HepG2 (cell line): ENCODE results near the gene PLEKHD1. TPM values are rescaled to one million over a fixed set of nuclear protein-coding genes. Genes with fewer than 3 reads are reported as not detected.

Experiments
- ATAC-seq: fragments of 200-7000 bp; cut with Tn5 transposase; 3 replicates; pipeline ENCODE4 v1.9.1; 2020; ENCODE audit warnings: mild to moderate bottlenecking, moderate library complexity
- BruUV-seq: library from RNA; stranded (reverse); fragments of 400-500 nt; replicated peaks from 2 replicates; lab custom pipeline; 2021; lab: Mats Ljungman, UMichigan
- CTCF ChIA-PET: fragments of 300-600 bp; formaldehyde crosslinking; extraction: SDS; loops from one replicate; lab custom pipeline; 2021; ENCODE audit warnings: low total read pairs, inconsistent platforms, low intra/inter-chr PET ratio; lab: Yijun Ruan, JAX
- POLR2A ChIA-PET: fragments of 350-600 bp; sonication (Branson Sonifier 250); formaldehyde crosslinking; loops from one replicate; lab custom pipeline; 2020; ENCODE audit warnings: antibody characterized with exemption, inconsistent platforms; lab: Yijun Ruan, JAX
- DNase-seq: peaks from one replicate; pipeline ENCODE4 v3.0.0-alpha.2; 2015; ENCODE audit warnings: low spot score
- FAIRE-seq: peaks from 3 replicates; lab custom pipeline; 2011; peaks lifted over from hg19 to GRCh38; lab: Jason Lieb, UNC
- H2AFZ ChIP-seq: one replicate; pipeline ENCODE4 v1.6.1; 2011; ENCODE audit warnings: low read length, inconsistent platforms
- H3K27ac ChIP-seq: fragments of 300-600 bp; 3 replicates; pipeline ENCODE4 v1.8.0; 2011; ENCODE audit warnings: mixed run types, mild to moderate bottlenecking, mixed read lengths, low read length, inconsistent platforms; ENCODE audit not compliant: insufficient read depth; ENCODE audit errors: extremely low read length
- H3K27me3 ChIP-seq, 2 experiments: fragments of 200-600 bp in 1 of 2; 2 replicates in 1 of 2; 3 replicates in 1 of 2; pipeline versions ENCODE4 v1.6.0 to v1.8.0; 2011; ENCODE audit warnings: low read length in 2 of 2, mild to moderate bottlenecking in 2 of 2, moderate library complexity in 2 of 2, inconsistent platforms in 1 of 2; ENCODE audit not compliant: insufficient read depth in 2 of 2, control insufficient read depth in 1 of 2
- H3K36me3 ChIP-seq, 2 experiments: fragments of 200-600 bp in 1 of 2; replicated peaks in 1 of 2; 2 replicates in 1 of 2; 3 replicates in 1 of 2; pipeline versions ENCODE4 v1.5.1 to v1.8.0; 2011; ENCODE audit warnings: low read length in 2 of 2, inconsistent platforms in 1 of 2; ENCODE audit not compliant: insufficient read depth in 2 of 2, control insufficient read depth in 1 of 2
- H3K4me1 ChIP-seq: 2 replicates; pipeline ENCODE4 v1.5.1; 2012; ENCODE audit warnings: low read length, inconsistent platforms; ENCODE audit not compliant: insufficient read depth
- H3K4me2 ChIP-seq: 2 replicates; pipeline ENCODE4 v1.6.0; 2011; ENCODE audit warnings: low read depth, low read length, inconsistent platforms
- H3K4me3 ChIP-seq, 3 experiments: fragments of 200-600 bp in 1 of 3; sonication (generic), shearing (Covaris generic) in 1 of 3; replicated peaks in 1 of 3; 2 replicates each; pipeline ENCODE4 v1.5.1; 2011 to 2016; ENCODE audit warnings: low read length in 3 of 3, inconsistent platforms in 2 of 3, low read depth in 2 of 3, mild to moderate bottlenecking in 2 of 3, control low read depth in 1 of 3, mixed read lengths in 1 of 3; ENCODE audit not compliant: insufficient read depth in 1 of 3
- H3K79me2 ChIP-seq: one replicate; pipeline ENCODE4 v1.6.1; 2011; ENCODE audit warnings: low read length, inconsistent platforms; ENCODE audit not compliant: insufficient read depth
- H3K9ac ChIP-seq: 2 replicates; pipeline ENCODE4 v1.6.0; 2011; ENCODE audit warnings: mild to moderate bottlenecking, low read depth, low read length, inconsistent platforms; ENCODE audit not compliant: insufficient read depth
- H3K9me3 ChIP-seq: 2 replicates; pipeline ENCODE4 v1.5.1; 2012; ENCODE audit warnings: mild to moderate bottlenecking, low read length
- H4K20me1 ChIP-seq: 2 replicates; pipeline ENCODE4 v1.6.0; 2011; ENCODE audit warnings: inconsistent platforms, mild to moderate bottlenecking, low read length, moderate library complexity; ENCODE audit not compliant: insufficient read depth
- BRCA1 ChIP-seq: sonication (generic); formaldehyde crosslinking; IDR thresholded peaks from 2 replicates; pipeline ENCODE4 v1.4.0; 2020; ENCODE audit warnings: missing genetic modification reagents
- ELF3 ChIP-seq: IDR thresholded peaks from 2 replicates; pipeline ENCODE4 v1.6.1; 2016; ENCODE audit warnings: missing genetic modification reagents, missing compliant biosample characterization
- FOXC1 ChIP-seq: sonication (generic); formaldehyde crosslinking; IDR thresholded peaks from 2 replicates; pipeline ENCODE4 v1.8.0; 2022; ENCODE audit warnings: mild to moderate bottlenecking, missing genetic modification reagents, borderline replicate concordance
- PLRG1 ChIP-seq: fragments of 450-650 bp; conservative IDR thresholded peaks from 2 replicates; pipeline ENCODE4 v1.6.1; 2016
- ZNF530 ChIP-seq: sonication (generic); formaldehyde crosslinking; IDR thresholded peaks from 2 replicates; pipeline ENCODE4 v1.5.0; 2020; ENCODE audit warnings: low read depth, mild to moderate bottlenecking, missing genetic modification reagents
- ZNF570 ChIP-seq: sonication (generic); formaldehyde crosslinking; IDR thresholded peaks from 2 replicates; pipeline ENCODE4 v1.4.0; 2020; ENCODE audit warnings: mild to moderate bottlenecking, missing genetic modification reagents, borderline replicate concordance
- ZNF713 ChIP-seq: sonication (generic); formaldehyde crosslinking; IDR thresholded peaks from 2 replicates; pipeline ENCODE4 v1.4.0; 2020; ENCODE audit warnings: mild to moderate bottlenecking, missing genetic modification reagents
- WGBS: methylation state at CpG from one replicate; pipeline ENCODE4 v1.1.6; 2017; ENCODE audit warnings: low lambda C conversion rate; 5-methylcytosine and 5-hydroxymethylcytosine counted together
- in situ Hi-C: cut with HindIII; loops from 2 replicates; pipeline ENCODE4 v1.10.0; 2017; ENCODE audit warnings: low pct_unique_long_range_greater_than_20kb; ENCODE audit not compliant: extremely low pct_ligation_motif_present
- intact Hi-C: fragments of 100-400 bp; cut with micrococcal nuclease; formaldehyde crosslinking; loops from one replicate; pipeline ENCODE4 v1.10.0; 2022; ENCODE audit not compliant: unreplicated experiment
- polyA plus RNA-seq, 8 experiments: library from polyadenylated mRNA; depleted of rRNA in 3 of 8; stranded (reverse) in 7 of 8; unstranded in 1 of 8; fragments of >200 nt; fragmentation: Illumina TruSeq in 4 of 8; extraction: Trizol in 4 of 8; gene quantifications; 2 replicates each; pipeline versions ENCODE4 v1.2.1 to v1.2.3, GENCODE V29; 2011 to 2016; ENCODE audit warnings: low read depth in 4 of 8, missing spikeins in 1 of 8, mixed read lengths in 1 of 8; ENCODE audit not compliant: insufficient read depth in 1 of 8
- total RNA-seq, 5 experiments: library from RNA; depleted of rRNA; stranded (reverse); fragments of >200 nt; fragmentation: Illumina TruSeq; extraction: Trizol; gene quantifications; 2 replicates each; pipeline ENCODE4 v1.2.3, GENCODE V29; 2016; ENCODE audit warnings: low read depth in 1 of 5
- TF ChIP-seq, protein P1 (sequence below): sonication (generic); formaldehyde crosslinking; conservative IDR thresholded peaks from 2 replicates; pipeline ENCODE4 v1.8.0; 2022; ENCODE audit warnings: missing genetic modification reagents

Gene PLEKHD1
- total and polyA plus RNA-seq, 2 of the 13 experiments (the other 11 are each of a cell fraction or from before 2014, with no cell fraction given), result 0.01 TPM; not detected in 1

DNA sequence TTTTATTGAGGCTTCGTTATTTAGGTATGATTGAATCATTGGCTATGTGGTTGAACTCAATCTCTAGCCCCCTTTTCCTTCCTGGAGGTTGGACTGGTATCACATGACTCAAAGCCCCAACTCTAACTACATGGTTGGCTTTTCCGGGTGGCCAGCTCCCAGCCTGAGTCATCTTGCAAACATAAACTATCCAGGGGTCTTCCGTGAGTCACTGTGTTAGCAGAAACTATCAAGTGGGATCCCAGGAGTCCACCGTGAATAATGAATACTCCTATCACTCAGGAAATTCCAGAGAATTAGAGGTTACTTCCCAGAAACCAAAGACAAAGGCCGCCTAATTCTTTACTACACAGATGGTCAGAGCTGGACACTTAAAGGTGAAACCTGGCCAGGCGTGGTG is 19.7 kb upstream of the PLEKHD1 start:
- Histone ChIP-seq H3K9me3 (no peaks in the 10 kb centered on the region), H3K9ac (no peak overlapping the region)
- TF ChIP-seq ZNF530 (CRISPR knock-in tag) (no peak), ZNF713 (CRISPR knock-in tag) (no peak), PLRG1 (no peak), BRCA1 (CRISPR knock-in tag) (no peak), ELF3 (CRISPR knock-in tag) (no peak), ZNF570 (CRISPR knock-in tag) (no peak), FOXC1 (CRISPR knock-in tag) (no peak)
- TF ChIP-seq, protein P1, sequence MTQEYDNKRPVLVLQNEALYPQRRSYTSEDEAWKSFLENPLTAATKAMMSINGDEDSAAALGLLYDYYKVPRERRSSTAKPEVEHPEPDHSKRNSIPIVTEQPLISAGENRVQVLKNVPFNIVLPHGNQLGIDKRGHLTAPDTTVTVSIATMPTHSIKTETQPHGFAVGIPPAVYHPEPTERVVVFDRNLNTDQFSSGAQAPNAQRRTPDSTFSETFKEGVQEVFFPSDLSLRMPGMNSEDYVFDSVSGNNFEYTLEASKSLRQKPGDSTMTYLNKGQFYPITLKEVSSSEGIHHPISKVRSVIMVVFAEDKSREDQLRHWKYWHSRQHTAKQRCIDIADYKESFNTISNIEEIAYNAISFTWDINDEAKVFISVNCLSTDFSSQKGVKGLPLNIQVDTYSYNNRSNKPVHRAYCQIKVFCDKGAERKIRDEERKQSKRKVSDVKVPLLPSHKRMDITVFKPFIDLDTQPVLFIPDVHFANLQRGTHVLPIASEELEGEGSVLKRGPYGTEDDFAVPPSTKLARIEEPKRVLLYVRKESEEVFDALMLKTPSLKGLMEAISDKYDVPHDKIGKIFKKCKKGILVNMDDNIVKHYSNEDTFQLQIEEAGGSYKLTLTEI, result no peak
- TF ChIP-seq, all 625 proteins: peak for 0
- no peak for DNase-seq
- H3K79me2 ChIP-seq, result no peaks in the 10 kb centered on the region
- no peaks in the 10 kb centered on the region for H3K27me3 ChIP-seq
- H2AFZ ChIP-seq, result no peak overlapping the region
- ChIA-PET CTCF (no interaction called here), POLR2A (no interaction called here)
- BruUV-seq, result no TSS peak
- ATAC-seq, result no peak
- H3K27ac ChIP-seq, result no peak overlapping the region
- WGBS, result 91% methylated on average over 5 of the region's 6 CpGs
- H3K4me1 ChIP-seq, result no peaks in the 10 kb centered on the region
- H4K20me1 ChIP-seq, result no peaks in the 10 kb centered on the region
- in situ Hi-C loops (loop anchor here (5.0 to 10.0 kb wide), 2 partner anchors 68 to 210 kb away; partner anchors contain the start of genes ERH and SLC39A9), intact Hi-C loops (no loop called here)
- peaks cover 1 to 17% of the 10 kb centered on the region in 2 experiments; a peak in 3 of 5 replicates for H3K36me3 ChIP-seq
- FAIRE-seq, result no peak
- no peak overlapping the region for H3K4me3 ChIP-seq
- no peak overlapping the region for H3K4me2 ChIP-seq
